Activated naive CD4-positive, alpha-beta T cell treated with anti-CD3 and anti-CD28 coated beads, Interleukin-2, amount 50 U/mL, for 72 hours (primary cell): ENCODE data around the gene RESP18. TPM values are rescaled to one million over a fixed set of nuclear protein-coding genes. Genes with fewer than 3 reads are reported as not detected.
"Not testable (repeated sequence)": the region's sequence is repeated elsewhere in the genome, so short reads cannot be mapped to it uniquely, and the experiment has no call there.

Source experiments
- ATAC-seq, 2 donors: fragments of 150-1000 bp; cut with Tn5 transposase; 2 replicates each; pipeline ENCODE4 v1.10.0; 2021; ENCODE audit warnings: mild to moderate bottlenecking in 2 of 2, moderate library complexity in 2 of 2
- DNase-seq, 2 donors: peaks; one replicate each; pipeline ENCODE4 v3.0.0; 2021 to 2022; ENCODE audit warnings: low spot score in 2 of 2
- H3K27ac Mint-ChIP-seq, 2 donors: one replicate each; pipeline ENCODE4 v1.8.0; 2022; ENCODE audit warnings: mild to moderate bottlenecking in 2 of 2, mixed read lengths in 2 of 2
- H3K36me3 Mint-ChIP-seq, 2 donors: one replicate each; pipeline ENCODE4 v1.8.0; 2022; ENCODE audit warnings: mixed read lengths in 2 of 2
- H3K9me3 Mint-ChIP-seq, 2 donors: one replicate each; pipeline ENCODE4 v1.8.0; 2022; ENCODE audit warnings: mixed read lengths in 2 of 2
- total RNA-seq, 2 donors: library from RNA; stranded (reverse); gene quantifications; one replicate each; pipeline ENCODE4 v1.2.3, GENCODE V29; 2022

Gene RESP18
- total RNA-seq, 2 donors from 2014 or later: not detected

DNA sequence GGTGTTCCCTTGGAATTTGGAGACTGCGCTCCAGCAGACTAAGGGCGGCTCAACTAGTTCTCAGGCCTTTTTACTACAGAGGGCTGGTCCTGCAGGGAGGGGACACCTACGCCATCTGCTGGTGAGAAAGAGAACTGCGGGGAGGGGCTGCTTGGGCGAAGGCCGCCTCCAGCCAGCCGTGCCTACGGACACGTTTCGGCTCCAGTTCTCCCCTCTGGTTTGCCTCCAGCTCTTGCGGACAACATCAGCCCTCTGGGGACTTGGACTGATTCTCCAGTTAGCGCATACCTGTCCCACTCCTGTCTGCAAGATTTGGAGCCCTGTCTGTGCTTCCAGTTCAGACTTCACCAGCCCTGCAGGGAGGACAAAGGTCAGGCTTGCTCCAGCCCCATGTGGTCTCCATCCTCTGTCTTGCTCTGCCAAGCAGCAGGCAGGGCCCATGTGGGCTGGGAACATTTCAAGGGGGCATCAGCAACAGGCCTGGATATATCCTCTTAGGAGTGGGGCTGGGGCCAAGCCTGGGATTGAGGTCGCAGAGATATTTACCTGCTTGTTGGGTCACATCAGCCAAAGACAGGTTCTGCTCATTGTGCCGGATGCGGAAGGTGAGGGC, 33.7 kb downstream of the RESP18 start:
- DNase-seq: peak; percentile 84 to 96
- no peaks in the 10 kb centered on the region for H3K36me3 Mint-ChIP-seq
- peak; percentile 67 to 68 for ATAC-seq
- H3K27ac Mint-ChIP-seq: peak overlapping the region in 1 of 2 donors; percentile 60
- no peaks in the 10 kb centered on the region for H3K9me3 Mint-ChIP-seq

DNA sequence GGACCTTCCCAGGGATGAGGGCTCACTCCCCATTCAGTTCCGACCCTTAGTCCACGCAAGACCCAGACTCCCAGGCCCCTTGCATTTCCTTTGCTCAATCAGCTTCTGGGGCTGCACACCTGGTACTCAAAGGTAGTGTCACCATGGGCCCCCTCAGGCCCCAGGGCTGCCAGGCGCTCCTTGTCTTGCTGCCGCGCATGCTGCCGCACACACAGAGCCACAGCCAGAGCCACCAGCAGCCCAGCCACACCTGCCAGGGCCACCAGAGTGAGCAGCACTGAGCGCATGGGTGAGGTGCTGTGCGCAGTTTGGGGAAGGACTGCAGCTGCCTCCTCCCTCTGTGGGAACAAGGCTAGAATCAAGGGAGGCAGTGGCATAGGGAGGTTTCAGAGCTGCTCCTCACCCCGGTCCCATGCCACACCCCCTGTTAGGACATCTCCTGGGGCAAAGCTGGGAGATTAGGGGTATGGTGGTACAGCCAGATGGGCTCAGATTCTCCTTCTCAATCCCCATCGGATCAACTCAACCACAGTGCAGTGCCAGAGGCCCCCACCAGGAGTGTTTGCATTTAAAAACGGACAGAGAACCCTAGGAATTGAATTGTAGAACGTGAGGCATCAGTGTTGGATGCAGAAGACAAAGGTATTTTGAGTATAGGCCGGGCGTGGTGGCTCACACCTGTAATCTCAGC, 34.6 kb downstream of the RESP18 start:
- ATAC-seq (no peak), DNase-seq (no peak)
- no peaks in the 10 kb centered on the region for H3K9me3 Mint-ChIP-seq
- no peaks in the 10 kb centered on the region for H3K36me3 Mint-ChIP-seq
- H3K27ac Mint-ChIP-seq: no peak overlapping the region

DNA sequence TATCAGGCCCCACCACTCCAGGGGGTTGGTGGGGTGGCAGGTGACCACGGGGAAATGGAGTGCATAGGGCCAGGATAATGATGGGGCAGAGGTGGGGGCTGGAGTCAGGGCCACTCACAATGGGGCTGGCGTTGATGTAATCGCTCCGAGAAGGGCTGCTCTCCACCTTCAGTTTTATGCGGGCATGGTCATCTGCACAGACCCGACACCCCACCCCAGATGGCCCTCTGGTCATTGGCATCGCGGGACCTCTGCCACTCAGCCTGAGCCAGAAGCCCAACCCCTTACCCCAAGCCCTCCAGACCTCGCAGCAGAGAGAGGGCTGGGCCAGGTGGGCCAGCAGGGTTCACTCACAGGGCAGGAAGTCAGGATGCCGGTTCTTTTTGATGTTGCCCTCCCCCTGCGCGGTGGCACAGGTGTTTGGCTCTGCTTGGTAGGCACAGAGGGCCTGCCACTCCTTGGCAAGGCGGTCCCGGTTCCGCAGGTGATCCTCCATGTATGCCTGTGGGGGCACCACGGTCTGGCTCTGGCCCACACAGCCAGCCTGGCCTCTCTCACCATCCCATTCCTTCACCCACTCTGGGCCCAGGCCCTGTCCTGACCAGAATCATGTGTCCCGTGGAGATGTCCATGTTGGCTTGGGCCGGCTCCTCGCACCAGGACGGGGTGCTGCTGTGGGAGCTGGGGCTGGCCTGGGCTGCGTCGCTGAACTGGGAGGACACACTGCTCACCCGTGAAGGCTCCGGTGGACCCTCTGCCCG, 35.7 kb downstream of the RESP18 start:
- Mint-ChIP-seq H3K36me3 (no peaks in the 10 kb centered on the region), H3K9me3 (no peaks in the 10 kb centered on the region)

DNA sequence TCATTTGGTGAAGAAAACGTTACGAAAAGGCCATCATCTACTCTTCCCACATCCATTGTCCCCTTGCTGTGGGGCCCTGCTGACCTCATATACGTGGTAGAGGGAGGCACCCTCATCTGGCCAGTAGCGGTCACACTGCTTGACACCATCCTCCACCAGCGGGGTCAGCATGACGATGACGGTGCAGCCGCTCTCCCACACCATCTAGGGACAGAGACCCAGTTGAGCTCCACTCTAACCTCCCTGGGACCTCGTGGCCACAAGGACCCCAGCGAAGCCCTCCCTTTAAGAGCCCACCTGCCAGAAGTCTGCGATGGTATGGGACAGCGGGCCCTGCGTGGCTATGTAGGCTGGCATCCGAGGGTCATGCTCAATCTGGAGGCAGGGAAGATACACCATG, 36.4 kb downstream of the RESP18 start:
- ATAC-seq (no peak), DNase-seq (no peak)
- H3K27ac Mint-ChIP-seq: no peak overlapping the region
- H3K36me3 Mint-ChIP-seq: no peaks in the 10 kb centered on the region
- H3K9me3 Mint-ChIP-seq: no peaks in the 10 kb centered on the region

More for the DNA sequence above, 35.7 kb downstream of the RESP18 start:
- no peak overlapping the region for H3K27ac Mint-ChIP-seq
- ATAC-seq: no peak
- DNase-seq: no peak

DNA sequence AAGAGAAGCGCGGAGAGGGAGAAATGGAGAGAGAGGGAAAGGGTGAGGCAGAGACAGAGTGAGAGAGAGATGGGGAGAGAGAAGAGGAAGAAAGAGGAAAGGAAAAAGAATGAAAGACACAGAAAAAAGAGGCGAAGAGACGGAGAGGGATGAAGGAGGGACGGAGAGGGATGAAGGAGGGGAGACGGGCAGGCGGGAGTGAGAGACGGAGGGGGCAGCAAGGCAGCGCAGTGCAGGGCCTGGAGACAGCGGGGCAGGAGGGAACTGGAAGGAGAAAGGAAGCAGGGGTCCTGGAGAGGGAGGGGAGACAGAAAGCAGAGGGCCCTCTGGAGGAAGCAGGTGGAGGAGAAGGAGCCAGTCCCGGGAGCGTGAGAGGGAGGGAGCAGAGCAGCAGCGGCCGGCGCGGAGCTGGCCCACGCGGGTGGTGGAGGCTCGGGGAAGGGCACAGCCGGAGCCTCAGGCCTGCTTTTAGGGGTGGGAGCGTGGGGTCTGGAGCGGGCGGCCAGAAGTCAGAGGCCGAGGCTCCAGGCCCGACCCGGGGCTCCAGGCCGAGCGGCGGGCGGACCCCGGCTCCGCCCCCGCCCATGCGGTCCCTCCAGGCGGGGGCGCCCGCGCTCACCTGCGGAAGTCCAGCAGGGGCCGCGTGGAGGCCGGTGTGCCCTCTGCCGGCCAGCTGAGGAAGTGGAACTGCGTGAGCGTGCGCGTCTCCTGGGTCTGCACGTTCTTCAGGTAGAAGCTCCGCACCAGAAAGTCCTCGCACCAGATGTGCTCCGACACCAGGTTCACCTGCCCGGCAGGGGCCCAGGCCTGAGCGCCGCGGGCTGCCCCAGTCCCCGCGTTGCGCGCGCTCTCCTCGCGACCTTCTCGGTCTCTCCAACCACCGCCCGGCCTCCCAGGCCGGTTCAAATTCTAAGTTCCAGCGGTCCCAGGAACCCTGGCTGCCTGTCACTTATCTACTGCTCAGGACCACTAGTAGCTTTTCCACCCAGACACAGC, 37.9 kb downstream of the RESP18 start:
- DNase-seq: peak; percentile 90 to 95
- peak overlapping the region; percentile 36 to 85 for H3K27ac Mint-ChIP-seq
- ATAC-seq: peak; percentile 87 to 88
- no peaks in the 10 kb centered on the region for H3K36me3 Mint-ChIP-seq
- no peaks in the 10 kb centered on the region for H3K9me3 Mint-ChIP-seq

DNA sequence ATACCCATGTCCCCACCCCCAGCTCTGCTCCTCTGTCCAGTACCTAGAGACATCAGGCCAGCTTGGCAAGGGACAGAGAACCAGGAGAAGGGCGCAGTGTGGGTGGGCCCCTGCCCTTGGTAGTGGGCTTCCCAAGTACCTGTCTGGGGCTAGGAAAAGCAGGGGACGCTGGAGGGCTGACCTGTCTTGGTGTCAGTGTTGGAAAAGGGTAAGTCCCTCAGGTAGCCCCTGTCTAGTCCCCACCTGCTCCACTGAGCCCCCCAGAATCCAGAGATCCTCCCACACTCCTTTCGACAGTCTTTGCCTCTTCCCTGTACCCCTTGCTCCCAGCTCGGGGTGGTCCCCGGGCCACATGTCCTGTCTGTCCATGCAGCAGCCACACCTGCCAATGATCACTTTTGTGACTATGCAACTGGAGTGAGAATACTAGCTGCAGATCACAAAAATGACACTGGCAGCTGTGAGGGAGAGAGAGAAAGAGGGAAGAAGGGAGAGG, 38.8 kb downstream of the RESP18 start:
- peak in 1 of 2 donors; percentile 45 for DNase-seq
- no peak for ATAC-seq
- Mint-ChIP-seq H3K36me3 (no peaks in the 10 kb centered on the region), H3K27ac (peak overlapping the region in 1 of 2 donors; percentile 85), H3K9me3 (no peaks in the 10 kb centered on the region)

DNA sequence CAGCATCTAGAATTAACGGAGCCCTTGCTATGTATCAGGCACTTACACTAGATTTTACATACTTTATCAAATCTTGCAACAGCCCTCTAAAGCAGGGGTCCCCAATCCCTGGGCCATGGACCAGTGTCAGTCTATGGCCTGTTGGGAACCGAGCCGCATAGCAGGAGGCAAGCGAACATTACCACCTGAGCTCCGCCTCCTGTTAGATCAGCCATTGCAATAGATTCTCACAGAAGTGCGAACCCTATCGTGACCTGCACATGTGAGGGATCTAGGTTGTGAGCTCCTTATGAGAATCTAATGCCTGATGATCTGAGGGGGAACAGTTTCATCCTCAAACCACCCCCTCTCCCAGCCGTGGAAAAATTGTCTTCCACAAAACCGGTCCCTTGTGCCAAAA, 39.9 kb downstream of the RESP18 start:
- Mint-ChIP-seq H3K27ac (no peak overlapping the region), H3K36me3 (no peaks in the 10 kb centered on the region), H3K9me3 (no peaks in the 10 kb centered on the region)
- DNase-seq (peak in 1 of 2 donors; percentile 28), ATAC-seq (no peak)

DNA sequence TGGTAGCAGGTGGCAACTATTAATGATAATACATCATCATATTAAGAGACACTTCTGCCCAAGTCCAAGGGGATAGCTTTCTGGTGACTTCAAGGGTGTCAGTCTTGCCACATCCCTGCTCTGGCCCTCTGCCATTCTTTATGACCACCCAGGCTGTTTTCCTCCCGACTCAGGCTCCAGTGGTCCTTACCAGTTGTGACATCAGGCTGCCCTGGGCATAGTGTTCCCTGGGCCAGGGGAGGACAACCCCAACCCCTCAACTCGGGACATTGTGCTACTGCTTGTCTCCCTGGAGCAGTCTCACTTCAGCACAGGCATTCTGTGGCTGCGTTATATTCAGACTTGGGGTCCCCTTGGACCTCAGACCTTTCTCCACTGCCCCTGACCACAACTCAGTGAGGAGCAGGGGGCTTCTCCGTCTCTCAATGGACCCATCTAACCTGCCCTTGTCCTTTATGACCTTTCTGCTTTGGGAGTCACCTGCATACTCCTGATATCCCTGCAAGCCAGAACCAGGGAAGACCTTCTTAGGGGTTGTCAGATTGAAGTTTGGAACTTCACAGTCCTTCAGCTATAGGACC, 40.5 kb downstream of the RESP18 start:
- no peak overlapping the region for H3K27ac Mint-ChIP-seq
- H3K36me3 Mint-ChIP-seq: no peaks in the 10 kb centered on the region
- DNase-seq: no peak
- H3K9me3 Mint-ChIP-seq: no peaks in the 10 kb centered on the region
- ATAC-seq: no peak

DNA sequence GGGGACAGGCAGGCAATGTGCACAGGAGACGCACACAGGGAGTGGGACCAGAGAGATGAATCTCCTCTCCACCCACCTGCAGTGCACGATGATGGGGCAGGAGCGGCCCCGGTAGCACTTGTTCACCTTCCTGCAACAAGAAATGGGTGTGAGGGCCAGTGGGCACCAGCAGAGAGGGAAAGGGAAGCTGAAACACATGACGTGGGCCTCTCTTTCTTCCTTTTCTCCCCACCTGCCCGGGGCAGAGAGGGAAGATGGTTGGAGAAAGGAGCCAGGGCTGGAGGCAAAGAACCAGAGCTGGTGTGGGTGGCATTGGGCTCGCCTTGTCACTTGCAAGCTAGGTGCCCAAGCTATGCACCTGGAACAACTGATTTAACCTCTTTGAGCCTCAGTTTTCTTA, 41.1 kb downstream of the RESP18 start:
- Mint-ChIP-seq H3K27ac (peak overlapping the region in 1 of 2 donors; percentile 48), H3K9me3 (no peaks in the 10 kb centered on the region), H3K36me3 (no peaks in the 10 kb centered on the region)
- ATAC-seq (no peak), DNase-seq (peak in 1 of 2 donors; percentile 21)

DNA sequence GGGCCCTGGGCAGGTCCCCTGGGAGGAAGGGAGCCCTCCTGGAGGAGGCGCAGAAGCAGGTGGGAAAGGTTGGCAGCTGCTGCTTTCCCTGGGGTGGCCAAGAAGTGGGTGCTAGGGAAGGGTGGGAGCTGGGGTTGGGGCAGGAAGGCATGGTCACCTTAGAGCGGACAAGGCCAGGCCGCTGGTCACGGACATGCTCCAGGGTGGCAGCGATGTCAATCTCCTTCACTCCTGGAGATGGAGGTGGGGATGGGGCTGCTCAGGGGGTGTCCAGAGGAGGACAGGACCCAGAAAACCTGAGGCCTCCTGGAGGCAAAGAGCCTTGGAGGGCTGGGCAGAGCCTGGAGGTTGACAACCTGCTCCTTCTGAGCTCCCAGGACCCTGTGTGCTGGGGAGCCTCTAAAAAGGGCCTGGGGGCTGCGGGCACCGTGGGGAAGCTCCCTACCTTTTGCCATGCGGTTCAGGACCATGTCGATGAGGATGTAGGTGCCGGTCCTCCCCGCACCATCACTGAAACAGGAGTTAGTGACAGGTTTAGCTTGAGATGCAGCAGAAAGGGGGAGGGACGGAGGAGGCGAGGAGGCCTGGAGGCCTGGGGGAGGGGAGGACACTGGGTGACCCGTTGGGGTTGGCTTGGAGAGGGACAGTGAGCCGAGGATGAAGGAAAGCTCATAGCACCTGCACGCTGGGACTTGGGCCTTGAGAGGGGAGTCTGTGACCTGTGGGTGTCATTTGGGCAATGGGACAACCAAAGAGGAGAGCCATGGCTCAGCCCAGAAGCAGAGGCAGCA, 42.0 kb downstream of the RESP18 start:
- Mint-ChIP-seq H3K9me3 (no peaks in the 10 kb centered on the region), H3K27ac (peak overlapping the region; percentile 10 to 48)
- ATAC-seq: no peak

DNA sequence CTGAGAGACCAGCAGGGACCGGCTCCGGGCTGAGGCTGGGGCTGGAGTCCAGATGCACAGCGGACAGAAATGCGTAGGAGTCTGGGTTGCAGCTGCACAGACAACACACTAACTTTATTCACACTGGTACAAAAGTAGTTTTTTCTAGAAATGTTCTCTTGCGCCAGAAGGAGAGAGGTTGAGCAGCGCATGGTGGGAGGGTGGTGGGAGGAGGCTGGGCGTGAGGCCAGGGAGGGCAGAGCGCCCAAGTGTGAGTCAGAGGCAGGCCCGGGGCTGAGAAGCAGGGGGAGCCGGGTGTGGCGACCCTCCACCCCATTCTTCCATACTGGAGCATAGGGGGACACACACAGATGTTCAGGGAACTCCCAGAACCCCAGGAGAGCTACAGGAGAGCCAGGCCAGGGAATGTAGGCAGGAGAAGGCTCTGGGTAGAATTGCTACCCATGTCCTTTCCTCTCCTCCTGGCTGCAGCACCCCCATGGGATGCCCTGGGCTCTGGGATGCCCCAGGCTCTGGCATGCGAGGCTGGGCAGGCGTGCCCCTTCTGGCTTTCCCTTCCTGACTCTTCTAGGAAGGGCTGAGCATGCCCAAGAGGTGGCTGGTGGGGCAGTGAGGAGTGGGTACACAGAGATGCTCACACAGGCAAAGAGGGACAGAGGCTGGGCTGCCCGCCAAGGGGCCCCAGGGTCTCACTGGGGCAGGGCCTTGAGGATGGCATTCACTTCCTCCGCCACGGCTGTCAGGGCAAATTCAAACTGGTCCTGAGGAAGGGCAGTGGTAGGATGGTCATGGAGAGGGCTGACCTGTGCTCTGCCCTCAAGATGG, 42.8 kb downstream of the RESP18 start:
- H3K9me3 Mint-ChIP-seq: no peaks in the 10 kb centered on the region
- no peak for ATAC-seq
- H3K27ac Mint-ChIP-seq: no peak overlapping the region

More for the DNA sequence above, 42.0 kb downstream of the RESP18 start:
- DNase-seq: peak in 1 of 2 donors; percentile 31
- no peaks in the 10 kb centered on the region for H3K36me3 Mint-ChIP-seq

DNA sequence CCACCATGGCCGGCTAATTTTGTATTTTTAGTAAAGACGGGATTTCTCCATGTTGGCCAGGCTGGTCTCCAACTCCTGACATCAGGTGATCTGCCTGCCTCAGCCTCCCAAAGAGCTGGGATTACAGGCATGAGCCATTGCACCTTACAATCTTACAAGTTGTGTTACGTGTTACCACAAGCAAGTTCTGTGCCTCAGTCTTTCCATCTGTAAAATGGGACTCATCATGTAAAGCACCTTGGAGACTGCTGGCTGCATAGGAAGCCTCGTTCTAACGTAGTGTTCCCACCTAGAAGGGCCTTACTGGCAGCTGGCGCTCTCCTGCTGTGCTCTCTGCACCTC, 43.4 kb downstream of the RESP18 start:
- DNase-seq (no peak), ATAC-seq (no peak)
- Mint-ChIP-seq H3K9me3 (no peaks in the 10 kb centered on the region), H3K36me3 (no peaks in the 10 kb centered on the region), H3K27ac (no peak overlapping the region)

More for the DNA sequence above, 42.8 kb downstream of the RESP18 start:
- no peaks in the 10 kb centered on the region for H3K36me3 Mint-ChIP-seq
- DNase-seq: peak in 1 of 2 donors; percentile 45

DNA sequence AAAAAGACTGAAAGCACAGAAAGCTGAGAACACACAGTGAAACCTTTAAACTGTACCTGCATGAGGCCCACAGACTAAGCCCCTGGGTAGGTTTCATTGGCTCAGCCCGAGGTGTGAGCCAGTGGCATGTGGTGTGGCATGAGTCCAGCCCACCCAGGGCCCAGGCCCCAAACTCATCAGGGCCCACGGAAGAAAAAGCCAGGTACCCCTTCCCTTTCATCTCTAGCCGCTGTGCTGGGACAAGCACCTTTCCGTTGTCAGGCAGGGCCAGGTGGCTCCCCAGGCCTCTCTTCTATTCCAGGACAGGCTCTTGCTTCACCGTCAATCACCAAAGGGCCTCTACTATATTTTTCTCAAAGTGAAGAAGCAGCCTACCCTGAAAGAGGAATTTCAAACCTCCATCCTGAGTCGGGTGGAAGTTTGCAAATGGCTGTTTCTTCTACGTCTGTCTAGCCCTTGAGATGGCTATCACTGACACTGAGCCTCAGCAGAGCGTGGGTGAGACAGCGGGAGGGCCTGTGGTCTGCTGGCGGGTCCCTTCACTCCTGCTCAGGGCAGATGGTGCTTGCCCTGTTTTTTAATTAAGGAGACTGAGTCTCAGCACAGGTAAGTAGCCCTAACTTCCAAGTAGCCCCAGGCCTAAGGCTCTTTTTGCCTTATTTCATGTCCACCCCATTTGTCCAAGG, 44.8 kb downstream of the RESP18 start:
- no peaks in the 10 kb centered on the region for H3K36me3 Mint-ChIP-seq
- H3K27ac Mint-ChIP-seq: no peak overlapping the region

DNA sequence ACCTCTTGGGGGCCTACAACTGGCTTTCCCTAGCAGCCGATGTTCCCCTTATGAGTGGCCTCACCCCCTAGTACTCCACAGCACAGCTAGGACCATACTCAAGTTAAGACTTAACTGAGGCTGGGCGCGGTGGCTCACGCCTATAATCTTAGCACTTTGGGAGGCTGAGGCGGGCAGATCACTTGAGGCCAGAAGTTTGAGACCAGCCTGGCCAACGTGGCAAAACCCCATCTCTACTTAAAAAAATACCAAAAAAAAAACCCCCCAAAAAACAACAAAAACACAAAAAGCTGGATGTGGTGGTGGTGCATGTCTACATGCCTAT, 45.5 kb downstream of the RESP18 start:
- ATAC-seq, H3K9me3 Mint-ChIP-seq, H3K36me3 Mint-ChIP-seq: not testable (repeated sequence)
- peak in 1 of 2 donors; percentile 31 for DNase-seq
- H3K27ac Mint-ChIP-seq: peak overlapping the region in 1 of 2 donors; percentile 76

More for the DNA sequence above, 44.8 kb downstream of the RESP18 start:
- H3K9me3 Mint-ChIP-seq: no peaks in the 10 kb centered on the region
- ATAC-seq (no peak), DNase-seq (peak in 1 of 2 donors; percentile 44)
